ENCODE results near the gene C17orf107. TPM values are rescaled to one million over a fixed set of nuclear protein-coding genes. Genes with fewer than 3 reads are reported as not detected.

Gene C17orf107
- total RNA-seq, 1 donor: 3.5 TPM

DNA sequence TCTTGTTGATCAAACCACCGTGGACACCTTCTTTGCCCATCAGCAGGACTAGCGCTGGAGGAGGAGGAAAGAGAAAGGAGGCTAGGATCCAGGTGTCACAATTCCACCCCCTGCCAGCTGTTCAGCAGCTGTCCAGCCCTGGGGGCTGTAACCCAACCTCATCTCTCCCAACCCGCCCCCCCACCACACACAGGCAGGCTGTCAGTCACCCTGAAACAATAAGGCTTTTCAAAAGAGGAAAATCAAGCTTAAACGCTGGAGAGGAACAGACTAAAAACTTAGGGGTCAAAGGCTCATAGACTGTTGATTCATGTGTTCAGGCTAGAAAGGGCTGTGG, 46.6 kb downstream of the C17orf107 start:
- peak overlapping the region; percentile 98 for H3K4me3 ChIP-seq (ENCODE audit: low read depth, low read length)
- no peak for TF ChIP-seq CTCF (IDR thresholded peaks at IDR 0.05; ENCODE audit: insufficient read depth, low read depth, low read length)
- DNase-seq (ENCODE audit: low read depth): no peak

GRCh38 chr17:4946312-4946976, 47.1 kb downstream of the C17orf107 start:
- no peak for TF ChIP-seq CTCF (IDR thresholded peaks at IDR 0.05; ENCODE audit: insufficient read depth, low read depth, low read length)
- H3K4me3 ChIP-seq (ENCODE audit: low read depth, low read length): peak overlapping the region; percentile 98
- no peak for DNase-seq (ENCODE audit: low read depth)

GRCh38 chr17:4947010-4947410, 47.7 kb downstream of the C17orf107 start:
- TF ChIP-seq CTCF (IDR thresholded peaks at IDR 0.05; ENCODE audit: insufficient read depth, low read depth, low read length): no peak
- peak overlapping the region; percentile 98 for H3K4me3 ChIP-seq (ENCODE audit: low read depth, low read length)
- no peak for DNase-seq (ENCODE audit: low read depth)

DNA sequence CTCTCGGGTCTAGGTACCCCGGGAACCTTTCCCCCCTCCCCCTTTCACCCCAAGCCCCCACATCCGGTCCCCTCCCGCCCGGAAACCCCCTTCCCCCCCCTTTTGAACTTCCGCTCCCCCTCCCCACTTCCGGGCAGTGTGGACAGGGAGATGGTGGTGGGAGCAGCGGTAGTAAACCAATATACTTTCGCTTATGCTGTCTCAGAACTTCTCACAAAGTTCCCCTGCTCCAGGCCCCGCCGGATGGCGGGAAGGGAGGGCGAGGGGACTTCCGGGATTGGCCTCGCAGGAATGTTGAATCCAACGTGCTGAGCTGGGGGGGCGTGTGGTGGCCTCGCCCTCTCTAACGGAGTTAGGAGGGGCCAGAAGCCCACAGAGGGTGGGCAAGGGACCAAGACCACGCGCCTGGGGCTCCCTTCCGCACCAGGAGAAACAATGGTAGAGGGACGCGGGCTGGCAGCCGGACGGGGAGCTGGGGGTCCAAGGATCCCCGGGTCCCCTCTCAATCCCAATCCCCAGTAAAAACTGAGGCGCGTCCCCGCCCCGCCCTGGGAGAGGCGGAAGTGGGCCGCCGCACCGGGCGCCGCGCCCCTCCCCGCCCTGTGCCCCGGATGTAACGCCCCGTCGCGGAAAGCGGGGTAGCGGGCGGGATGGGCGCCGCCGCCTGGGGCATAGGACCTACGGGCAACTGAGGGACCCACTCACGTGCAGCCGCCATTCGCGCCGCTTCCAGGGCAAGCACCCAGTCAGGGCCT, 48.3 kb downstream of the C17orf107 start:
- peak overlapping the region; percentile 98 for H3K4me3 ChIP-seq (ENCODE audit: low read depth, low read length)
- TF ChIP-seq CTCF (IDR thresholded peaks at IDR 0.05; ENCODE audit: insufficient read depth, low read depth, low read length): no peak
- DNase-seq (ENCODE audit: low read depth): peak; percentile 69

DNA sequence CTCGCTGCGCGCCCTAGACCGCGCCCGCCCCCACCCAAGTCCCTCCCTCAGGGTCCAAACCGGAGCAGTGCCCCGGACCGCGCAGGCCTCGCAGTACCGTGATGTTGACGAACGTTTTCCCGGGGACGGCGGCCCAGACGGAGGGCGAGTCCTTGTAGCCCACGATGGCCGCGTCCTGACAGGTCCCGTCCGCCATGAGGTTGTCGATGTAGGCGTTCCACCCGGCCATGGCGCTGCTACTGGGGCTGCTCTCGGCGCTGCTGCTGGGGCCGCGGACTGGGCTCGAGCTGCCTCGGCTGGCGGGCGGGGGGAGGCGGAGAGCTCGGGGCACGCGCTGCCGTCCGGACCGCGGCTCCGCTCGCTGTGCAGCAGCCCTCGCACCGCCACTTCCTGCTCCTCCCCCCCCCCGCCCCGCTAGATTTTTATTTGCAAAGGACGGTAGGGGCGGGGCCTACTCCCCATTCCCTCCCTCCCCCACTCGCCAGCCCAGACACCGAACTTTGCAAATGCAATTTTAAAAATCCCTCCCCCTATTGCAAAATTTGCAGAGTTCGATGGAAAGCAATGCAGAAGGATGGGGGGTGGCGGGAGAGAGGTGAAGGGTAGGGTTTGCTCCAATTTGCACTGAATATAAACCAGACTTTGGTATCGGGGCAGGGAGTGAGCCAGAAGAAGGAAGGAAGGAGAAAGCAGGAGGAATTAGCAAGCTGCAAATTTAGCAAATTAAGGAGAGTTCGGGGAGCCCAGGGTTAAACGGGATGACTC, 49.0 kb downstream of the C17orf107 start, which contains the start of gene PFN1:
PFN1 (minus strand) TSS at position 365 of the 765 bp plus-strand sequence; CDS start at position 229, 136 bp downstream.
- H3K4me3 ChIP-seq (ENCODE audit: low read depth, low read length): peak within 1 kb of the TSS; percentile 98
- DNase-seq (ENCODE audit: low read depth): peak; percentile 97
- no peak for TF ChIP-seq CTCF (IDR thresholded peaks at IDR 0.05; ENCODE audit: insufficient read depth, low read depth, low read length)

DNA sequence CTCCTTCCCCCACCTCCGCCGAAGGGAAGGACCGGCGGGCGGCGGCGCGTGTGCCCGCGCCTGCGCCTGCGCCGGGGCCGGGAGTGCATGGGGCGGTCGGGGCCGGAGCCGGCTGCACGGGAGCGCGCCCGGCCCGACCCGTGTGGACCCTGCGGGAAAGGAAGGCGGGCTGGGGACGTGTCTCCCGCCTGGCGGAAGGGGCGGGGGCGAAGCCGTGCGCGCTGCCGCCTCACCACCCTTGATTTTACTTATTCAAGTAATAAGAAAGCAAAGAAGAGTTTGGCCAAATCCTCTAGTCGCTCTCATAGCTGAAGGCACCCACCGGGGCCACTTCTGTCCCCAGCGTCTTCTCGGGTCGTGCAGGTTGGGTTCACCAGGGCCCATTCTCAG, 49.6 kb downstream of the C17orf107 start:
- TF ChIP-seq CTCF (IDR thresholded peaks at IDR 0.05; ENCODE audit: insufficient read depth, low read depth, low read length): no peak
- peak; percentile 91 for DNase-seq (ENCODE audit: low read depth)
- H3K4me3 ChIP-seq (ENCODE audit: low read depth, low read length): peak overlapping the region; percentile 98
